Activated naive CD8-positive, alpha-beta T cell treated with anti-CD3 and anti-CD28 coated beads for 36 hours (primary cell): ENCODE measurements around the gene CNOT4. TPM values are rescaled to one million over a fixed set of nuclear protein-coding genes. Genes with fewer than 3 reads are reported as not detected.
A peak's percentile ranks its signal among the peaks of the same experiment; 100 is the strongest.

Experiments
- DNase-seq: peaks from one replicate; pipeline ENCODE4 v3.0.0; 2021
- H3K27ac Mint-ChIP-seq: one replicate; pipeline ENCODE4 v1.8.0; 2022; ENCODE audit warnings: mild to moderate bottlenecking, moderate library complexity, mixed read lengths
- H3K27me3 Mint-ChIP-seq: one replicate; pipeline ENCODE4 v1.8.0; 2022; ENCODE audit warnings: mild to moderate bottlenecking, mixed read lengths
- H3K36me3 Mint-ChIP-seq: one replicate; pipeline ENCODE4 v1.8.0; 2021; ENCODE audit warnings: mild to moderate bottlenecking, mixed read lengths
- H3K4me1 Mint-ChIP-seq: one replicate; pipeline ENCODE4 v1.8.0; 2021; ENCODE audit warnings: mixed read lengths
- H3K4me3 Mint-ChIP-seq: one replicate; pipeline ENCODE4 v1.8.0; 2022; ENCODE audit warnings: mild to moderate bottlenecking, moderate library complexity, mixed read lengths
- H3K9me3 Mint-ChIP-seq: one replicate; pipeline ENCODE4 v1.8.0; 2022; ENCODE audit warnings: mixed read lengths
- total RNA-seq, 2 experiments: library from RNA; stranded (reverse); gene quantifications; one replicate each; pipeline ENCODE4 v1.2.3, GENCODE V29; 2021

CNOT4 gene
- 10 to 100 TPM; 17.0 to 17.5 TPM for total RNA-seq

DNA sequence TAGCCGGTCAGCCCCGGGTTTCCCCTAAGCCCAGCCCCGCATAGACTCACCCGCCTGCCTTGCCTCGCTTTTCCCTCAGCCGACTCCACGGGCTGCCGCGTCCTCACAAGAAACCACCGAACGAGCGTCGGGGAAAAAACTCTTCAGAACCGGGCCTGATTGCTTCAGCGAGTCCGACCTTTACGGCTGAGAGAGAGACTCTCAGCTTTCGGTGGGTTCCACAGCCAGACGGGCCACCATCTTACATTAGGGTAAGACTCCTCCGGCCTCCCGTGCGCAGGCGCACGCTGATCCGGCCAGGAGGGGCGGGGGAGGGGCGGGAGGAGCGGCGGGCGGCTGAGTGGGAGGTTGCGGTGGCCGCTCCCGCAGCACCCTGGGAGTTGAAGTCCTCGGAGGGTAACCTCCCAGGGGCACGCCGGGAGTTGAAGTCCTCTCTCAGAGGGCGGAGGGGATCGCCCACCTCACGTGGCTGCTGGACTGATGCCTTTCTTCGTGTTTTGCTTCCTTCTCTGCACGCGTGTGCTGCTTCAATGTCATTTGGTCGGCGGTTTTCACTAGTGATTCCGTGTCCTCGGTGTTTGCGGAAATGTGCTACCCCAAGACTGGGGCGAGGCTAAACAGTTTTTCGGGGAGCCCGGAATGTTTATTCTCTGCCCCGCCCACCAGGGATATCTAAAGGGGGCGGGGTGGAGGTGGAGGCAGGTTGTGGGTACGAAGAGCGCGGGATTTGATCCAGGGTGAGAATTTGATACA lies at the start of gene CNOT4:
CNOT4 (minus strand) TSS at position 264 of the 753 bp plus-strand sequence. CDS start 71,771 bp downstream, outside the sequence.
- Mint-ChIP-seq H3K4me1 (peaks cover 17% of the 10 kb centered on the region), H3K36me3 (peaks cover 1% of the 10 kb centered on the region)

GRCh38 chr7:135558881-135559280 lies 49.0 kb upstream of the CNOT4 start:
- Mint-ChIP-seq H3K4me1 (peaks cover 23% of the 10 kb centered on the region), H3K4me3 (no peak overlapping the region), H3K36me3 (peaks cover 16% of the 10 kb centered on the region), H3K27ac (no peak overlapping the region), H3K27me3 (peaks cover 4% of the 10 kb centered on the region), H3K9me3 (no peaks in the 10 kb centered on the region)
- DNase-seq: no peak

More for the DNA sequence above, at the start of gene CNOT4:
- no peaks in the 10 kb centered on the region for H3K9me3 Mint-ChIP-seq
- H3K27ac Mint-ChIP-seq: no peak within 1 kb of the TSS
- no peak within 1 kb of the TSS for H3K4me3 Mint-ChIP-seq
- no peaks in the 10 kb centered on the region for H3K27me3 Mint-ChIP-seq
- DNase-seq: peak; percentile 93

DNA sequence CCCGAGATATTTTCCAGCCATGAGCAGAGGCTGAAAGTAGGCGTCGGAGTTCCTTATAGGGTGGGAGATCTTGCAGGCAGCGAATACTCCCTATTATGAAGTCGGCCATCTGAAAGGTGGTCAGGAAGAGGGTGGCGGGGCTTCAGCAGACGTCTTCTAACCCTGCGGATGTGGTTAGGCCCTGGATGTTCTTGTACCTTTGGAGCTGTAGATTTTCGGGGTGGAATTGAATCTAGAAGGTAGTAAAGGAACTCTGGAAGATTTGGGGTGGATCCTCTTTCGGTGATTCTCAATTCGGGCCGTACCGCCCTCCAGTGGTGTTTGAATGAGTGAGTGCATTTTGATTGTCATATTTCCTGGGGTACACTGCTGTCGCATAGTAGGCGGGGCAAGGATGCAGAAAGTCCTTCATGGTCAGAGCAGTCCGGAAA lies 48.5 kb upstream of the CNOT4 start:
- peaks cover 4% of the 10 kb centered on the region for H3K27me3 Mint-ChIP-seq
- DNase-seq: peak; percentile 68
- H3K4me1 Mint-ChIP-seq: peaks cover 21% of the 10 kb centered on the region
- H3K36me3 Mint-ChIP-seq: peaks cover 15% of the 10 kb centered on the region
- H3K4me3 Mint-ChIP-seq: no peak overlapping the region
- no peaks in the 10 kb centered on the region for H3K9me3 Mint-ChIP-seq
- H3K27ac Mint-ChIP-seq: no peak overlapping the region

DNA sequence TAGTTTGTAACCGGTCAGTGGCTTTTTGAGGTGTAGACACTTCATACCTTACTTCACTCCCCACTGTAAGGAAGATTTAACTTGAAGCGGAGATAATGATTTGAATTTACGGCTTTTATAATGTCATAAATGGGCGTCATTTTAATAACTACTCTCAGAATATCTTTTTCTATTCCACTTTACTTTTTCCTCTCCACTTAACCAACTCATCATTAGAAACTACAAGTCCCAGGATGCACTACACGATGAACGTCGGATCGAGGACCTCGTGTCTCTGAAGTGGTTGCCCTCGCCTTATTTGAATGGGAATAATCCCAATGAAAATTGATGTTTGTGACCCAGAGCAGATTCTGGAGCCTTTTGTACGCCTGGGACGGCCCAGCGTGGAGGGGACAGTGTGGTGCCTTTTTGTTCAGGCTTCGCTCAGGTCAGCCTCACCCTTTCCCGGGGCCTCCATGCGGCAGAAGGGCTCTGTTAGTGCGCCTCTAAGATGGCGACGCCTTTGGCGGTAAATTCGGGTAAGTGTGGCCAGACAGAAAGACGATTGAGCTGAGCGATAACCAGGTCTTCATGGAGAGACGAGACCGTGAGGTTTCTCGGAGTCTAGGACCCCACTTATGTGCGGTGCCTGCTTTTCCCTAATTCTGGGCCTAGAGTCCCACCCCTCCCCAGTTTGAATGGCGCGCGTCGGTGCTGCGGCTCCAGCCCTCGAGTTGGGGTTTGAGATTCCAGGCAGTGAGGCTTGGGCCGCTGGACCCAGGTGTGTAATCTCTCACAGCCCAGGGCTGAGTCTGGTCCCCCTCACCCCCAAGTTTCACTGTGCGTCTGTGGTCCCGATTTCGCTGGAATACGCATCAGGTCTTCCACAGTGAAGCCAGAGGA lies 47.8 kb upstream of the CNOT4 start, which contains the start of gene NUP205:
NUP205 (plus strand) TSS at position 463 of the 882 bp plus-strand sequence; CDS start at position 491, 28 bp downstream.
- Mint-ChIP-seq H3K27me3 (peaks cover 4% of the 10 kb centered on the region), H3K4me1 (peaks cover 19% of the 10 kb centered on the region), H3K4me3 (peak within 1 kb of the TSS; percentile 33), H3K36me3 (peaks cover 12% of the 10 kb centered on the region), H3K9me3 (no peaks in the 10 kb centered on the region), H3K27ac (no peak within 1 kb of the TSS)
- peak; percentile 73 for DNase-seq

DNA sequence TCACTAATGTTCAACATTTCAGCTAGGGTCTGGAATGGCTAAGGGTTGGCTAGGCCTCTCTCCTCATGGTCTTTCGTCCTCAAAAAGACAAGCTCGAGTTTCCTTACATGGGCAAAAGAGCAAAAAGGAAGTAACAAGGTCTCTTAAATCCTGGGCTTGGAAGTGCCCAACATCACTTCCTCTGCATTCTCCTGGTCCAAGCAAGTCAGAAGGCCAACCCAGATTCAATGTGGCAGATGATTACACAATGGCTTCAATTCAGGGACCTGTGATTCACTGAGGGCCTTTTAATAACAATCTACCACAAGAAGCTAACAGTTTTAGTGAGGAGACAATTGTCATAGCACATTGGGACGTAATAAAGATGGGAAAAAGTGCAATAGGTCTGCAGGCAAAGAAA lies 43.4 kb upstream of the CNOT4 start:
- Mint-ChIP-seq H3K36me3 (no peaks in the 10 kb centered on the region), H3K27me3 (peaks cover 9% of the 10 kb centered on the region), H3K4me3 (no peak overlapping the region), H3K9me3 (no peaks in the 10 kb centered on the region), H3K27ac (no peak overlapping the region), H3K4me1 (no peaks in the 10 kb centered on the region)
- no peak for DNase-seq

DNA sequence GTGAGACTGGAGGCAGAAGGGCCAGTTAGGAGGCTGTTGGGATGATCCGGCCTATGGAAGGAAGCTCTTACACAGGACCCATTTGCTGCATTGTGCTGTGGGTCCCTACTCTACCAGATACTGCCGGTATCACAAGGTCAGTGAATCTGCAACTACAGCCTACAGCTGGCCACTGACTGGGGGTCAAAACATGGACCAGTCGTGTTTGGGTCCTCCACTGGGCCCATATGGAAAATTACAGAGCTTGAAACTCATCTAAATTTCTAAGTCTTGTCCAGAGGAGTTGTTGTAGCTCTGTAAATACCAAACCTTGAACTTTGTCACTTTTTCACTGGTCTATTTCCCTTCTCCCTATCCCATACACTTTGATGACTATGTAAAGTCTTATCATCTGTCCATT lies 42.2 kb upstream of the CNOT4 start:
- no peak for DNase-seq
- Mint-ChIP-seq H3K36me3 (no peaks in the 10 kb centered on the region), H3K27me3 (peaks cover 9% of the 10 kb centered on the region), H3K27ac (no peak overlapping the region), H3K4me1 (no peaks in the 10 kb centered on the region), H3K9me3 (no peaks in the 10 kb centered on the region), H3K4me3 (no peak overlapping the region)

DNA sequence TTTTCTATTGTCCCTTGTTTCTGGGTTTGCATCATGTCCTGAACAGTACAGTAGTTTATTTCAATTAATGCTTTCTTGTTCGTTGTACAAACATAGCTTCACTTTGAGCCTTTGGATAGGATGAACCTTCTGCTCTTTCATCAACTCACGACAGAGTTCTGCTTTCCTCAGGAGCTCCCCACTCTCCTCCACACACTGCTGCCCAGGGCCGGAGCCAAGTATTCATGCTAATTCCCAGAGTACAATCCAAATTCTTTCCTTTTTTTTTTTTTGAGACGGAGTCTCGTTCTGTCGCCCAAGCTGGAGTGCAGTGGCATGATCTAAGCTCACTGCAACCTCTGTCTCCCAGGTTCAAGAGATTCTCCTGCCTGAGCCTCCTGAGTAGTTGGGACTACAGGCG lies 40.3 kb upstream of the CNOT4 start:
- Mint-ChIP-seq H3K27ac (no peak overlapping the region), H3K36me3 (no peaks in the 10 kb centered on the region), H3K4me1 (no peaks in the 10 kb centered on the region), H3K27me3 (peaks cover 8% of the 10 kb centered on the region), H3K9me3 (no peaks in the 10 kb centered on the region), H3K4me3 (no peak overlapping the region)
- DNase-seq: no peak

- peaks cover 10% of the 10 kb centered on the region for H3K27me3 Mint-ChIP-seq
- no peaks in the 10 kb centered on the region for H3K4me1 Mint-ChIP-seq
- H3K9me3 Mint-ChIP-seq: no peaks in the 10 kb centered on the region
- no peak overlapping the region for H3K4me3 Mint-ChIP-seq
- DNase-seq: no peak
- H3K27ac Mint-ChIP-seq: no peak overlapping the region
- H3K36me3 Mint-ChIP-seq: no peaks in the 10 kb centered on the region
Measured at GRCh38 chr7:135541029-135541428, 31.1 kb upstream of the CNOT4 start.

DNA sequence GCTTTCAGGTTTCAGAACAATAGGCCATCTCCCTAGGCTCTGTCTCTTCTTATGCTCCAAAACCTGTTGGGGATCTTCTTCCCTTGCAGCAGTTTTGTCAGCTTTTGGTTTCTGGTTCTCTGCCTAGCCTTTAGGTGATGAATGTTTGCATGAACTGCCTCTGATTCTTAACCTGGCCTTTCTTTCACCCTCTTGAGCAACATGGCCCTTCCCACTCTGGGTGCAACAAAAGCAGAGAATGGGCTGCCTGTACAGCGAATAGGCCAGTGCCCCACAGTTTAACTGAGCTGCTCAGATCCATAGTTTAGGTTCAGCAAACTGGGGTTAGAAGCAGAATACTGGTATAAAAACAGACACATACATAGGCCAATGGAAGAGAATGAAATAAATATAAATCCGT lies 29.7 kb upstream of the CNOT4 start:
- Mint-ChIP-seq H3K4me1 (no peaks in the 10 kb centered on the region), H3K27ac (no peak overlapping the region), H3K27me3 (peaks cover 10% of the 10 kb centered on the region), H3K4me3 (no peak overlapping the region), H3K36me3 (no peaks in the 10 kb centered on the region), H3K9me3 (no peaks in the 10 kb centered on the region)
- DNase-seq: no peak

GRCh38 chr7:135538376-135538775 lies 28.5 kb upstream of the CNOT4 start:
- no peak overlapping the region for H3K27ac Mint-ChIP-seq
- DNase-seq: no peak
- H3K4me1 Mint-ChIP-seq: no peaks in the 10 kb centered on the region
- no peak overlapping the region for H3K4me3 Mint-ChIP-seq
- no peaks in the 10 kb centered on the region for H3K36me3 Mint-ChIP-seq
- H3K27me3 Mint-ChIP-seq: peaks cover 10% of the 10 kb centered on the region
- no peaks in the 10 kb centered on the region for H3K9me3 Mint-ChIP-seq

- no peak overlapping the region for H3K27ac Mint-ChIP-seq
Measured at GRCh38 chr7:135537905-135538304, 28.0 kb upstream of the CNOT4 start.

GRCh38 chr7:135537453-135537852 lies 27.6 kb upstream of the CNOT4 start:
- Mint-ChIP-seq H3K27me3 (peaks cover 10% of the 10 kb centered on the region), H3K27ac (no peak overlapping the region), H3K4me1 (no peaks in the 10 kb centered on the region), H3K9me3 (no peaks in the 10 kb centered on the region), H3K36me3 (no peaks in the 10 kb centered on the region), H3K4me3 (no peak overlapping the region)
- no peak for DNase-seq

More at GRCh38 chr7:135537905-135538304, 28.0 kb upstream of the CNOT4 start:
- no peaks in the 10 kb centered on the region for H3K4me1 Mint-ChIP-seq
- no peak overlapping the region for H3K4me3 Mint-ChIP-seq
- no peaks in the 10 kb centered on the region for H3K36me3 Mint-ChIP-seq
- no peak for DNase-seq
- H3K27me3 Mint-ChIP-seq: peaks cover 10% of the 10 kb centered on the region
- no peaks in the 10 kb centered on the region for H3K9me3 Mint-ChIP-seq

GRCh38 chr7:135536150-135536549 lies 26.2 kb upstream of the CNOT4 start:
- DNase-seq: no peak
- H3K36me3 Mint-ChIP-seq: no peaks in the 10 kb centered on the region
- no peak overlapping the region for H3K27ac Mint-ChIP-seq
- no peak overlapping the region for H3K4me3 Mint-ChIP-seq
- H3K27me3 Mint-ChIP-seq: peaks cover 10% of the 10 kb centered on the region
- H3K9me3 Mint-ChIP-seq: no peaks in the 10 kb centered on the region
- no peaks in the 10 kb centered on the region for H3K4me1 Mint-ChIP-seq

DNA sequence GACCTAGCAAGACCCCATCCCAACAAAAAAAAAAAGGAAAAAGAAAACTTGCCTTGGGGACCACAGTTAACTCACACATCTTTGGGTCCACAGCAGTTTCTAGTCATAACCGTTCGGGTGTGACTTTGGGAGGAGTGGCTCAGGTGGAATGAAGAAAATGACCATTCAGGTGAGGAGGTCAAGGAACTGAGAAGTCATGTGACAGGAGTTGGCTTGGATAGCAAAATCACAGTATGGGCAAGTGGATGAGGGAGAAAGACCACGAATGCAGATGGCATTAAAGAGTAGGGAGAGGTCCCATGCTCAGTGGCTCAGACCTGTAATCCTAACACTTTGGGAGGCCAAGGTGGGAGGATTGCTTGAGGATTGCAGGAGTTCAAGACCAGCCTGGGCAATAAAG lies 17.1 kb upstream of the CNOT4 start:
- H3K27me3 Mint-ChIP-seq: no peaks in the 10 kb centered on the region
- no peaks in the 10 kb centered on the region for H3K4me1 Mint-ChIP-seq
- DNase-seq: no peak
- H3K4me3 Mint-ChIP-seq: no peak overlapping the region
- no peaks in the 10 kb centered on the region for H3K9me3 Mint-ChIP-seq
- no peaks in the 10 kb centered on the region for H3K36me3 Mint-ChIP-seq
- H3K27ac Mint-ChIP-seq: no peak overlapping the region

- H3K27me3 Mint-ChIP-seq: no peaks in the 10 kb centered on the region
- no peaks in the 10 kb centered on the region for H3K4me1 Mint-ChIP-seq
- H3K27ac Mint-ChIP-seq: no peak overlapping the region
- no peaks in the 10 kb centered on the region for H3K9me3 Mint-ChIP-seq
- no peaks in the 10 kb centered on the region for H3K36me3 Mint-ChIP-seq
- DNase-seq: no peak
- H3K4me3 Mint-ChIP-seq: no peak overlapping the region
Measured at GRCh38 chr7:135525426-135525825, 15.5 kb upstream of the CNOT4 start.
